HFF-Myc (cell line): ENCODE results near the gene SRC.

Source experiments
- DNase-seq: peaks from one replicate; pipeline ENCODE4 v3.0.0-alpha.2; 2011; ENCODE audit warnings: low read depth; ENCODE audit errors: extremely low read depth
- H3K4me3 ChIP-seq: replicated peaks from 2 replicates; pipeline ENCODE4 v1.5.1; 2011; ENCODE audit warnings: low read depth, mild to moderate bottlenecking, control low read depth, low read length
- CTCF ChIP-seq: IDR thresholded peaks from 2 replicates; pipeline ENCODE4 v1.5.1; 2012; ENCODE audit warnings: mild to moderate bottlenecking, low read depth, low read length, control low read depth; ENCODE audit errors: missing control alignments

SRC gene

DNA sequence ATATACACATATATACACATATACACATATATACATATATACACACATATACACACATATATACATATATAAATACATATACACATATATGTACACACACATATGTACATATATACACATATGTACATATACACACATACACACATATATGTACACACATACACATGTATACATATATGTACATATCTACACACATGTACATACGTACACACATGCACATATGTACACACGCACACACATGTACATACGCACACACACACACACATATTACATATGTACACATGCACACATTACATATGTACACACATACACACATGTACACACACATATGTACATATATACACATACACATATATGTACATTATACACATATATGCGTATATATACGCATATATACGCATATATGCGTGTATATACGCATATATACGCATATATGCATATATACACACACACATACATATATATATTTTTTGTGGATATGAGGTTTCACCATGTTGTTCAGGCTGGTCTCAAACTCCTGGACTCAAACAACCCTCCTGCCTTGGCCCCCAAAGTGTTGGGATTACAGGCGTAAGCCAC lies 27.2 kb downstream of the SRC start:
- H3K4me3 ChIP-seq, result no peak overlapping the region
- TF ChIP-seq CTCF, result no peak
- no peak for DNase-seq

DNA sequence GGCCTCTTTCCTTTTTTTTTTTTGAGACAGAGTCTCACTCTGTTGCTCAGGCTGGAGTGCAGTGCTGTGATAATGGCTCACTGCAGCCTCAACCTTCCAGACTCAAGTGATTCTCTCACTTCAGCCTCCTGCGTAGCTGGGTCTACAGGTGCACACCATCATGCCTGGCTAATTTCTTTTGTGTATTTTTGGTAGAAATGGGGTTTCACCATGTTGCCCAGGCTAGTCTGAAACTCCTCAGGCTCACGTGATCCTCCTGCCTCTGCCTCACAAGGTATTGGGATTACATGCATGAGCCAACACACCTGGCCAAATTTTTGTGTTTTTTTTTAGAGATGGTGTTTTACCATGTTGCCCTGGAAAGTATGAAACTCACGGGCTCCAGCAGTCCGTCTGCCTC lies 29.3 kb downstream of the SRC start:
- no peak overlapping the region for H3K4me3 ChIP-seq
- no peak for TF ChIP-seq CTCF

GRCh38 chr20:37376324-37376723 lies 30.4 kb downstream of the SRC start:
- TF ChIP-seq CTCF, result no peak
- no peak overlapping the region for H3K4me3 ChIP-seq
- DNase-seq, result no peak

More for the DNA sequence above, 29.3 kb downstream of the SRC start:
- no peak for DNase-seq

DNA sequence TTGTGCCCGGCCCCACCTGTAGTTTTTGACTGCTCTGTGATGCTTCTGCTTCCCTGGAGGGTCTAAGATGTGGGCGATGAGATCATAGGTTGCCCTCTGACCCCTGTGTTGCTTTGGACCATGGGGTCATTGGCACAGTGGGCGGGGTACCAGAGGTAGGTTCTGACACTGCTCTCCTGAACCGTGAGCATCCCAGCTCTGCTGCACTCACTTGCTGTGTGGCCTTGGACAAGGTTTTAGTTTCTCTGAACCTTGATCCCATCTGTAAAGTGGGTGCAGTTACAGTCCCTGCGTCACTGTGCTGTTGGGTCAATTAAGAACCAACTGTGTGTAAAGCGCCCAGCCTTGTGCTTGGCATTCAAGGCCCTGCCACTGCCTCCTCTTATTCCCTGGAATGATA lies 30.9 kb downstream of the SRC start:
- TF ChIP-seq CTCF, result no peak

GRCh38 chr20:37377346-37378081 lies 31.6 kb downstream of the SRC start:
- DNase-seq, result no peak
- H3K4me3 ChIP-seq, result no peak overlapping the region
- TF ChIP-seq CTCF, result no peak

More for the DNA sequence above, 30.9 kb downstream of the SRC start:
- DNase-seq, result no peak
- H3K4me3 ChIP-seq, result no peak overlapping the region

DNA sequence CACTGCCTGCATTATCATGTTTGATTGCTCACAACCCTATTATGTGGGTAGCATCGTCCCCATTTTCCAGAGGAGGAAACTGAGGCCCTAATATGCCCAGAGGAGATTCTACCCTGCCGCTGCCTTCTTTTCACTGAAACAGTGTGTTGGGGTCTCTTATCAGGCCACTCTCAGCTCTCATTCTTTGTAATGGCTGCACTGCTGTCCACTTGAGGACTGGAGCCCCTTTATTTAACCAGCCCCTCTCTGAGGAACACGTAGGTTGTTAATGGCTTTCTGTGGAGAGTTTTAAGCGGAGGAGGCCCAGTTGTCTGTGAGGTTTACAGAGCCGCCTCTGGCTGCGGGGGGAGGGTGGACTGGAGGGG lies 32.5 kb downstream of the SRC start:
- H3K4me3 ChIP-seq, result no peak overlapping the region
- no peak for DNase-seq
- TF ChIP-seq CTCF, result no peak
